GM18873 (cell line): ENCODE data around the gene ME3.

Experiments
- ATAC-seq: cut with Tn5 transposase; IDR thresholded peaks from one replicate; pipeline ENCODE4 v1.9.1; 2021; ENCODE audit warnings: mild to moderate bottlenecking, moderate library complexity, moderate number of reproducible peaks; ENCODE audit not compliant: unreplicated experiment, low FRiP score

The ME3 gene

DNA sequence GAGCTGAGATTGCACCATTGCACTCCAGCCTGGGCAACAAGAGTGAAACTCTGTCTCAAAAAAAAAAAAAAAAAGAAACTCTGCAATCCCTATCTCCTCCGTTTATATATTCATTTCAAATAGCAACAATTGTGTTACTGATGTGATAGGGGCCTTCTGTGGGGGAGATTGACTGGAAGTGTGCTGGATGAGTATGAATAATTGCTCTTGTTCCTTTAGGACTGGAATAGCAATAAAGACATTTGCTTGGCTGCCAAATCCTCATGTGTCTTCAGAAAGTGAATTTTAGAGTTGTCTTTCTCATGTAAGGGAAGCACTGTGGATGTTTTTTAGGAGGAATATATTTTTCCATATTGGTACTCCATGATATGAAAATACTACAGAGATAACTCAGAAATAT lies 21.1 kb upstream of the ME3 start:
- no peak for ATAC-seq

DNA sequence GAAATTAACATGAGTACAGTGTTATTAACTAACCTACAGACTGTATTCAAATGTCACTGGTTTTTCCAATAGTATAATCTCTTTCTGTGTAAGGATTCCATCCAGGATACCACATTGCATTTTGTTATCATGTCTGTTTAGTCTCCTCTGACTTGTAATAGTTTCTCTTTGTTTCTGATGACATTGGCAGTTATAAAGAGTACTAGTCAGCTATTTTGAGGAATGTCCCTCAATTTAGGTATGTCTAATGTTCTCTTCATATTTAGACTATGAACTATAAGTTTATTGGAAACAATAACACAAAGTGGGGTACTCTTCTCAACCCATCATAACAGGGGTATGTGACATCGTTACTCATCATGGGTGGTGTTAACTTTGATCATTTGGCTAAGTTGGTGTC lies 20.3 kb upstream of the ME3 start:
- ATAC-seq = no peak

DNA sequence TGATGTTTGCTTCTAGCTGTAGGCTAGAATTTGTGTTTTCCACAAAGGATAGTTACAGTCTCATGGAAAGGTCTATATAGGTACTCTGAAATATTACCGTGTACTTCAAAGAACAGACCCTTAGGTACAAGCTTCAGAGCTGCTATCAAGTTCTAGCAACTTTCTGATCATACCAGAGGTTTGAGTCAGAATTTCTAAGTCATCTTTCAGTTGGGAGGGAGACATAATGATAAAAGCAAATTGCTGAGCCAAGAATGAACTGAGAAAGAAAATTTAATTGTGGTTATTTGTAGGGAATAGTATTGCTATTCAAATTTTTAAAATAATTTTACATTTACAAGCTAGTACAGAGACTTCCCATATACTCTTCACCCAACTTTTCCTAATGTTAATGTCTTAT lies 19.9 kb upstream of the ME3 start:
- ATAC-seq = no peak

DNA sequence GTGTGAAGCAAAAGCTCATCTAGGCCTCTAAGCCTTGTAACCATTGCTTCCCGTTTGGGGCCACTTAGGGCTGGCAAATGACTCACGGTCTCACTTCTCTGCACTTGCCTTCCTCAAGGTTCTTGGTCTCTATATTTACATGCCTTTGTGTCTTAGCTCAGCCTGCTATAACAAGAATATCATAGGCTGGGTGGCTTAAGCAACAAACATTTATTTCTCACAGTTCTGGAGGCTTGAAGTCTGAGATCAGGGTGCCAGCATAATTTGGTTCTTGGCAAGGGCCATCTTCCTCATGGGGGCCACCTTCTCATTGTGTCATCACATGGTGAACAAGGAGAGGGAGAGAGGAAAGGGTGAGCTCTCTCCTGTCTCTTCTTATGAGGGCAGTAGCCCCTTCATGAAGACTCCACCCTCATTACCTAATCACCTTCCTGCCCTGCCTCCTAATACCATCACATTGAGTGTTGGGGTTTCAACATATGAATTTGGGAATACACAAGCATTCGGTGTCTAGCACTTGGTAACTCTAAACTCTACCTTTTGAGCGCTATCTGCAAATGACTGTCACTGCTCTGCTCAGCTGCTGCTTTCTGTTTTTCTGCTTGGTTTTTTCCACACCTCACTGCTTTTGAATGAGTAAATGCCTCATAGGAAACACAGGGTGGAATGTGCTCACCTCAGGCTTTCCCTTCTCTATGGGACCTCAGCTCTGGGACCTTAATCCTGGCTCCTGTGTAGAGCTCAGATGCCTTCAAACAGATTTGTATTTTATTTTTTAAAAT lies 16.2 kb upstream of the ME3 start:
- no peak for ATAC-seq

DNA sequence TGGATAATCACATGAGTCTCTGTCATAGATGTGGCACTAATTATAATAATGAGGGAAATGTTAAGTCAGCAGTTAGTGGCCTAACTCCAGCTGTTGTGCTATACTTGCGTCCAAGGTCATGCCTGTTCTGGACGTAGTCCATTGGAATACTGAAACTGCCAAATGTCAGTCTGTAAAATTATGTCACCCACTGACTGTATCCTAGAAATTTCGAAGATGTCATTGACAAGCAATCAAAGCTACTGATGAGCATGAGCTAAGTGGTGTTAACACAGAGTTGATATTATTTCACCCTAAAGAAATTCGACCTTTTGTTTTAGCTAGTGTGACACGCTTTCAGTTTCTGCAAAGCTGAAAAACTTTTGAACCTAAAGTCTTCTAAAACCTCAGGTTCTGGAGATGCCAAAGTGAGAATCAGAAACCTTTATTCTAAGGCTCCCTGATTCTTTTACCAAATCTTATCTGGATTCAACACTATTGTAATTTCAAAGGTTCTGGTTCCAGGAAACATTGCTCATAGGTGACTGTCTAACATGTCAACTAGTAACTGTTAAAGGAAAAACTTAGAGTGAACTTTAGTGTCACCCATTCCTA lies 14.9 kb upstream of the ME3 start:
- no peak for ATAC-seq

DNA sequence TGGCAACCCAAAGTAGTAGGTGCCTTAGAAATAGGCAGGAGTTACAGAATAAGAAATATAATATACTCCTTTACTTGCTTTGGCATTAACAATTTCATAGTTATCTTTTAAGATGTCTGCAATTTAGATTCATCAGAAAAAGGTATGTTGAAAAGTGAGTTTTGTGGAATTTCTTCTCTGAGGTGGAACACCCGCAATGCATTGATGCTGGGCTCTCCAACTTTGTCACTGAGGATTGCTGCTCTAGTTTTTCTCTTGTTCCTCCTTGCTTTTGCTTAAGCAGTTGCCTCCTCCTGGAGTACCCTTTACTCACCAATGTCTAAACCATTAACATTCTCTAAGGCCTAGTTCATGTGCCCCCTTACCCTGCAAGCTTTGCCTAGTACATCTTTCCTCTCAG lies 14.1 kb upstream of the ME3 start:
- no peak for ATAC-seq

DNA sequence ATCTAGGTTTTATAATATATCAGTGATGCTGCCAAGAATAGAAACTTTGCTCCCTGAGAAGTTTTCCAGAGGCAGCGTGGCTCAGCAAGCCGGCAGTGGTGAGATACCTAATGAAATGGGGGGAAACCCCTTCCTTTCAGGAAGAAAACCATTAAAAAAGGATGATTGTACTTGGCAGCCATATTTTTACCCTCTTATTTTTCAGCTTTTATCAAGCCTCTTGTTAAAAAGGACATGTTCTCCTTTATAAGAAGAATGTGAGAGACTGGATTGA lies 9.0 kb upstream of the ME3 start:
- ATAC-seq = no peak

DNA sequence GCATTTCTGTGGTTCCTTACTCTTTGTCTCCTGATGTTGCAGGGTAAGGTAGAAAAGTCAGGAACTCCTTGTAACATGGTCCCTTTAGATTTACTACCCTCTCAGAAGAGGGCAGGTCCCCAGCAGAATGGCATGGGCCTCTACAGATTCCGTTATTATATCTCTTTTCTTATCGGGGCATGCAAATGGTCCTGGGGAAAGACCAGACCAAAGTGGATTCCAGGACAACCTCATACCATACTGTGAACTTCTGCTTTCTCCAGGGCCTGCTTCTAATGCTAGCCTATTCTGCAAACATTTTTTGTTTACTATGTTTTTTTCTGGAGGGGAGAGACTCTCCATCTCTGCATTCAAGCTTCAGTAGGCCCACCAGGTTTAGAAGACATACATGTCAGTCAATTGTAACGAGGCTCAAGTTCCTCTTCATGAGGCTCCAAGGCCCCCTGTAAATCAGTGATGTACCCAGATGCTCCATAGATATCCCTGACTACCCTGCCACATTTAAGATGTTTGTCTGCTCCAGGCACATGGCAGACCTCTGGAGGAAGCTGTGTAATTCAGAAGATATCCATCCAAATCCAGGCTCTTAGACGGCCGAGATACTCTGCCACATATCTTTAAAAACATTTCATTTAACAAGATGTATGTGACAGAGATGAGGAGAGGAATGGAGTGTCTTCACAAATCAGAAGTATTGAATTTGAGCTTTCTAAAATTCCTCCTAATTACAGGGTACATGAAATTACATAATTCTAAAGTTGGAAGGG lies 8.5 kb upstream of the ME3 start:
- no peak for ATAC-seq

DNA sequence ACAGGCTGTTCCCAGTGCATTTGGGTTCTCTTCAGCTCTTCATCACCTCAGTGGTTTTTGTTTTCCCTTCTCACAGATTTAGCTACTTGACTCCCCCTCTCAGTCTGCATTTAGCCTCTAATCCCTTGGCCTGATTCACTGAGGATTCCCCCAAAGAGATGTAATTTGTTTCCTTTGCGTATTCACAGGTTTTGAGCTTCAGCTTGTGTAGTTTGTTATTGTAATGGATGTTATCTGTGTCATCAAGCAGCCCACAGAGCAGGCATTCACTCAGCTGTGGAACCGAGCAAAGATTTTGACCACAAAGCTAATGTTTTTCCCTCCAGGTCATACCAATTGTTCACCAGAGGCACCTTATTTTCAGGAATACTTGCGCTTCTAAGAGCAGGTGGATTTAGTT lies 6.4 kb upstream of the ME3 start:
- ATAC-seq = no peak

DNA sequence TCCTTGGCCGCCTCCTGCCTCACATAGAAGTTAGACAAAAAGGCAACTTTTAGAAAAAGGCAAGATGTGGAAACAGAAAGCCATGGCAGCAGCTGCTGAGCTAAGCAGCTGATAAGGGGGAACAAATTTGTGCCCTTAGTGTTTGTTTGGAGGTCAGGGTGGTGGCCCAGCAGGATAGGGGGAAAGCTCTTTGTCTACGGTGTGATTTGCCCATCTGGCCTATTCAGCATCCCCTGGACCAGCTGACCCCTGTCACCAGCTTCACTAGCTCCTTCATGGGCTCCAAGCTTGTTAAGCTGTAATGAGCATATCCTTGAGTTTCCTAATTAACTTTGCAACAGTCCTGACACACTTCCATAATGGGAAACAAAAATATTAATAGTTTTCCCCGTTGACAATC lies 5.9 kb upstream of the ME3 start:
- ATAC-seq = no peak

DNA sequence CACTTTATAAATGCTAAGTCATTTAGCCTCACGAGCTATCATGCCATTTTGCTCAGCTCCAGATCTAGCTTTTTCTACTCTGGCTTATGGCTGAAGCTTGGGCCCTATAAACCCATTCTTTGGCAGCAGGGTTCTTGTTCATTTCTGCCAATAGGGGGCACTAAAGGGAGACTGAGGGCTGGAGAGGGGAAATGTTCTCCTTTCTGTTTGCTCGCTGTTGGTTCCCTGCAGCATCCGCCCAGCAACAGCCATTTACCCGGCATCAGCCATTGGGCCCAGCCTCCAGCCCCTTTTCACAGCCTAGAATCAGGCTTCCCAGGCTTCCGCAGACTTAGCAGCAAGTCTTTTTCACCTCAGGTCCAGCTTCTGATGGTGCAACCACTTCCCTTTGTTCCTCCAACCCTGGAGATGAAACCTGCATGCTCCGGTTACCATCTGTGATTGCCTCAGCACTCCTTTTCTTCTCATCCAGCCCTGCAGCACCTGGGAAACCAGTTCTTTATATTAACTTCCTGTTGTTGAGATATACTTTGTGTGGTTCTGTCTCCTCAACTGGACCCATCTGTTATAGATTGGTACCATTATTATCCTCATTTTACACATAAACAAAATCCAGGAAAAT lies 4.2 kb upstream of the ME3 start:
- ATAC-seq = no peak

DNA sequence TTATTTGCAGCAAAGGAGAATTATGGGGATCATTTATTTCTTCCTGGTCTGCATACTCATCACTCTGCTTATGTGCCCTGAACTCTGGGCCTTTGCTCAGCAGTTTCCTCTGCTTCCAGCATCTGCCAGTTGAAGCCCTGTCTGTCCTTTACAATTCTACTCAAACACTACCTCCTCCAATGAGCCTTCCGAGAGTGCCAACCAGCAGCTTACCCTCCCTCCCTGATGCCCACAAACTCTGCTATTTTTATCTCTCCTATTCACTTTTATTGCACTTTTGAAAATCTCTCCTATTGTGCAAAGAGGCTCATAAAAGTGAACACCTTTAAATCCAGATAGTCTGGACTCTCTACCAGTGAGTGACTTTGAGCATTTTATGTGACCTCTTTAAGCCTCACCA lies 3.6 kb upstream of the ME3 start:
- ATAC-seq = no peak

DNA sequence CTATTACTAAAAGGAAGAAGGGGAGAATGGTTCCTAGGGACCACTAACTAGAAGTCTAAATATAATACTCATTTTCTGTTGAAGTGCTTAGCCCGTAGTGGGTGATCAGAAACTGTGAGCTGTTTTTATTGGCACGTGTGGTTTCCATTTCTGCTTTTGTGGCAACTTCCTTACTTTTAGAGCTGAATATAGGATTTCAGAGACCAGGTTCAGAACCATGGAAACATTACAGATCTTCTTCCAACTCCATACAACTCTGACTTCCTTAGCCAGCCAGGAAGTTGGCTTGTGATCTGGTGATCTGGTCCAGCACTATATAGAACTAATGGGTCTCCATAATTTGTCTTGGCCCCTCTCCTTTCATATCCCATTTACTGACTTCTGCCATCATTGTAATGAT lies 2.6 kb upstream of the ME3 start:
- ATAC-seq = no peak

DNA sequence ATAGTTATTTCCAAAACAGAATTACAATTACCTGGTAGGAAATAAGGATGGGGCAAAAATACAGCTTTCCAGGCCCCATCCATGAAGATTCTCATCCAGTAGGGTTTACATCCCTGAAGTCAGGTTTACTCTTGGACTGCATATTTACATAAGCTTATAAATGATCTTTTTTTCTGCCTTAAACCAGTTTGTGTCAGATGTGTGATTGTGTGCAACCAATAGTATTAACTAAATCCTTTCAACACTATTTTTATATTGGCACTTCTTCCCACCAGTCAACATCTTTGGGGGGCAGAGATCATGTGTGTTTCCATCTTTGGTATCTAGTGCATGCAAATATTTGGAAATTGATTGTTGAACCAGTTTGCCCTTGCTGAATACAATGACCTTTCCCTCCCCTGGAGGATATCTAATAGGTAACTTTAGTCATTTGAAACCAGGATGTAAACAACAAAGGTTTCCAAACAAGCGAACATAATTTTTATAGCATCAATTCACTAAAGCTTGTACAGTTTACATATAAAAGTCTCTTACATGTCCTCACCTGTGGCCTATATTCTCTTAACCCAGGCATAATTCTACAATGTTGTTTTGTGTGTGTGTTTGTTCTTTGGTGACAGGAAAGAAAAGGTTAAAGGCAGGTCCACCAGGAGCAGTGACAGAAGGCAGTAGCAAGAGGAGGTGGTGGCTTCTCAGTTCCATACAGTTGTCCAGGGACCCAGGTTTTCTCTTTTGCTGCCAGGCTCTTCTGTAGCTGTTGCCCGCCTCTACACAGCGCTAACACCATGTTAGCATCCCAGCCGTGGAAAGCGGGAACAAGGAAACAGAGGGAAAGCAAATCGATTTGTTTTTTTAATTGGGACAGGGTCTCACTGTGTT lies 1.7 kb upstream of the ME3 start:
- ATAC-seq = no peak

DNA sequence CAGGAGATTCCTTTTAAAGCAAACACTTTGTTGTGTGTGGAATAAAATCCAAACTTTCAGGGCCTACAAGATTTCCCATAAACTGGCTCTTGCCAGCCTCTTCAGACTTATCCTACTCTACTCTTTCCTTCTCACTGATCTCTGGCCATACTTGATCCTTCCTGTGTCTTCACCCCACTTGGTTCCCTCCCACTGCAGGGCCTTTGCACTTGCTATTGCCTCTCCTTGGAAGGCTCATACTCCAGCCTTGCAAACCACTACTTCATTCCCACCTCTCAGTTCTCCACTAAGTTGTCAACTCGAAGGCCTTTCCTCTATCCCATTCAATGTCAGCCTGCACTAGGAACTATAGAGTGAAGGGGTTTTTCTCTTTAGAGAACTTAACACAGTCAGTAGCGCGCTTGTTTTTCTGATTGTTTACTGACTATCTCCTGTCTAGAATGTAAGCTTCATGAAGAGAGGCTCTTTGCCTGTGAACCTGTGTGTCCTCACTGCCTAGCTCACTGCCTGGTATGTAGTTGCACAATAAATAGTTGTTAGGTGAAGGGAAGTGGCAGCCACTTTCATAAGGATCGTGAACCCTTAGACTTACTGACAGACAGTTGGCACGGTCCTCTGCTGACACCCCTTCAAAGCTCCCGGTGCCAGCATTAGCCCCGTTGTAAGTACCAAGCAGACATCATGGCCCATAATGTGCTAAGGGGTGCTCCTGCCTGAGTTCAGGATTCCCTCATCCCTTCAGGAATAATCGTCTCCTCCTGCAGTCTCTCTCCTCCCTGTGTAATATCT lies 833 bp upstream of the ME3 start:
- ATAC-seq = no peak

DNA sequence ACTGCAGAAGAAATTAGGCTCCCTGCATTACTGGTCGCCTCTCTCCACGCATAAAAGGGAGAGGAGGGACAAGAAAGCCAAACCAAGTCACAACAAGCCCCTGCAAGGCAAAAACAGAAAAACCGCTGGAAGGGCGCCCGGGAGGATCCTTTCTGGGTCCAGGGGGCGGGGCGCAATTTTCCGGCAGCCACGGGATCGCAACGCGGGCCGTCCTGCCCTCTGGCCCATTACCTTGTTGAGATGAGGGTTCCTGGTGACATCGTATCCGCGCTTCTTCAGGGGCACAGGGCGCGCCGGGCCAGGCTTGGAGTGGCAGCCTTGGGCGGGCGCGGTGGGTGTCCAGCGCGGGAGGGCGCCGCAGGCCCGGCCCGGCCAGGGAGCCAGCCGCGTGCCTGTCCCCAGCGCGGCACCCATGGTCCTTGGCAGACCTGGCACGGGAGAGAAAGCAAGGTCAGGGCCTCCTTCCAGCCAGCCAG lies 847 bp downstream of the ME3 start:
- no peak for ATAC-seq

DNA sequence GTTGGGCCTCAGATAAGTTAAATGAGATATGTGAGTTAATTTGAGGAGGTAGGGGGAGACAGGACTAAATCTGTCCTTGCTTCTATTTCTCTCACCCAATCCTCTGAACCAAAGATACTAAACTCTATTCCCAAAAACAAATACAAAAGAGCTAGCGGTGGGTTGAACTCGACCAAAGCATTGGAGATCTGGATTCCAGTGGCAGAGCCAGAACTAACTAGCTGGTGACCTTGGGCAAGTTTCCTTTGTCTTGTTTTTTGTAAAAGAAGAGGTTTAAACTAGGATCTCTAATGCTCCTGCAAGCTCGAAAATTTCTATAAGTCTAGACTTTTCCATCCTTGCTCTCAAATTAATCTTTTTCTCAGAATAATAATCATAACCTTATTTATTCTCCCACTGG lies 1.5 kb downstream of the ME3 start:
- ATAC-seq = no peak

DNA sequence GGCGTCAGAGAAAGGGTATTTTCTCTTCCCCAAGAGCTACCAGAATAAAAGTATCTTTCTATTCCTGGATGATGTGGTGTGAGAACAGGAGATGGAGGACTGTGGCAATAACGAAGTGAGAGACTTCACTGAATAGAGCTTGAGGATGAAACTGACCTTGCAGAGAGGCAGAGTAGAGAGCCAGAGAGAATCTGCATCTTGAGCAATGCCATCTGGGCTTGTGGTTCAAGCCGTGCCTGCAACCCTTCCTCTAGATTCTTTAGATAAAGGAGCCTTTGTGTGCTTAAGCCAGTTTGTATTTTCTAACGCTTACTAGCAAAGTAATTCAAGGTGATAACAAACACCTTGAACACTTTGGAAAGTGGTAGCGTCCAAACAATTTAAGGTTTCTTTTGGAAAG lies 2.2 kb downstream of the ME3 start:
- ATAC-seq = no peak

DNA sequence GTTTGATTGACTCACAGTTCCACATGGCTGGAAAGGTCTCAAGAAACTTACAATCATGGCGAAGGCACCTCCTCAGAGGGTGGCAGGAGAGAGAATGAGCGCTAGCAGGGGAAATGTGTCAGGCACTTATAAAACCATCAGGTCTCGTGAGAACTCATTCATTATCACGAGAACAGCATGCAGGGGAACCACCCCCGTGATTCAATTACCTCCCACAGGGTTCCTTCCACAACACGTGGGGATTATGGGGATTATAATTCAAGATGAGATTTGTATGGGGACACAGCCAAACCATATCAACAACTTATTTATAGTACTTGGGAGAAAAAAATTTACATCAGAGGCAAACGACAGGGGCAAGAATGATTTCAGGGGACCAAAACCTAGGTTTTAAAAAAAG lies 3.0 kb downstream of the ME3 start:
- no peak for ATAC-seq

DNA sequence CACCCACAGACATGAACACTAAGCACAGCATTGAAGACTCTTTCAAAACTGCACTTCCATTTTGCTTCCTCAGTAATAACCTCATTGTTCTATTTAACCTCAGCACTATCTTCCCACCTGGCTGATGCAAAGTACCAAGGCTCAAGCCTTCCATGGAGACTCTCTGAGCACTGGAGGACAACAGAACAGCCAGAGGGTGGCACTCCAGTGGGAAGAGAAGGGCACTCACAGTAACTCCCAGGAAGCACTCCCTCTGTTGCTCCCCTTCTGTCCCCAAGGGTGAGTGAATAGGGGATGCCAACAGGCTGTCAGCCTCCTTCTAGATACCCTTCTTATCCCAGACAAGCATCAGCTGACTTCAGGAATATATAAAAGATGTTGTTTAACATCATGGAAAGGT lies 3.5 kb downstream of the ME3 start:
- no peak for ATAC-seq
